Adrenal gland (tissue), 12 donors: ENCODE results near the gene KIF5A. TPM values are rescaled to one million over a fixed set of nuclear protein-coding genes. Genes with fewer than 3 reads are reported as not detected.
"Not testable (repeated sequence)": the region's sequence is repeated elsewhere in the genome, so short reads cannot be mapped to it uniquely, and the experiment has no call there.

ENCODE experiments used
- DNase-seq, 7 donors: peaks; one replicate each; pipeline ENCODE4 v3.0.0-alpha.2; 2019 to 2020
- H3K27ac ChIP-seq, 5 donors: fragments of 200-600 bp; sonication (generic) in 4 of 5; 1 replicate in 3 of 5; 2 replicates in 2 of 5; pipeline versions ENCODE4 v1.5.1 to v1.8.0; 2016 to 2020; ENCODE audit warnings: mild to moderate bottlenecking in 1 of 5
- H3K27me3 ChIP-seq: fragments of 200-600 bp; 2 replicates; pipeline ENCODE4 v1.8.0; 2021
- H3K36me3 ChIP-seq, 2 donors: fragments of 200-600 bp; replicated peaks in 1 of 2; 1 replicate in 1 of 2; 2 replicates in 1 of 2; pipeline versions ENCODE4 v1.5.1 to v1.8.0; 2018 to 2022
- H3K4me1 ChIP-seq, 2 donors: fragments of 200-600 bp; replicated peaks in 1 of 2; 1 replicate in 1 of 2; 2 replicates in 1 of 2; pipeline versions ENCODE4 v1.5.1 to v1.8.0; 2018 to 2021
- H3K4me3 ChIP-seq, 4 donors: fragments of 200-600 bp; sonication (generic) in 3 of 4; one replicate each; pipeline ENCODE4 v1.5.1; 2016 to 2018
- H3K9me3 ChIP-seq, 3 donors: fragments of 200-600 bp; sonication (generic) in 1 of 3; replicated peaks in 1 of 3; 1 replicate in 2 of 3; 2 replicates in 1 of 3; pipeline versions ENCODE4 v1.5.1 to v1.8.0; 2016 to 2021
- CTCF ChIP-seq, 6 experiments: fragments of 450-650 bp in 4 of 6; fragments of 200-600 bp in 2 of 6; sonication (generic) in 1 of 6; IDR thresholded peaks; 1 replicate in 5 of 6; 2 replicates in 1 of 6; pipeline versions ENCODE4 v1.5.1 to v1.8.0; 2016 to 2021; ENCODE audit warnings: antibody characterized with exemption in 6 of 6, mild to moderate bottlenecking in 2 of 6, moderate library complexity in 1 of 6
- POLR2A ChIP-seq, 2 donors: fragments of 450-650 bp; IDR thresholded peaks; one replicate each; pipeline ENCODE4 v1.6.1; 2017; ENCODE audit warnings: antibody characterized with exemption in 2 of 2, mild to moderate bottlenecking in 2 of 2, moderate library complexity in 1 of 2
- WGBS, 4 donors: extraction: QIAGEN DNeasy Blood & Tissue Kit in 2 of 4; methylation state at CpG; one replicate each; pipeline versions ENCODE4 v1.1.5 to v1.1.7; 2013 to 2017; 5-methylcytosine and 5-hydroxymethylcytosine counted together
- intact Hi-C, 2 donors: fragments of 100-400 bp; cut with DNase I; formaldehyde crosslinking; loops; one replicate each; pipeline versions ENCODE4 v1.14.1 to v1.15.0; 2022 to 2023
- polyA plus RNA-seq, 3 donors: library from polyadenylated mRNA; stranded (reverse); fragments of 200-250 nt in 2 of 3; fragments of 350-450 nt in 1 of 3; fragmentation: Illumina TruSeq in 1 of 3; extraction: RNeasy Lipid Tissue Mini Kit (QIAGEN cat#74804) in 1 of 3; gene quantifications; one replicate each; pipeline ENCODE4 v1.2.3, GENCODE V29; 2013 to 2014
- total RNA-seq, 9 donors: library from RNA; depleted of rRNA in 4 of 9; stranded (reverse); fragments of >200 nt in 4 of 9; fragments of 120-200 nt in 1 of 9; fragmentation: NEBNext Ultra II Directional in 1 of 9; extraction: Animal tissue kit (Norgen Biotek cat#: 25700) in 1 of 9; gene quantifications; one replicate each; pipeline versions ENCODE4 v1.1.0 to v1.2.4, GENCODE V29; 2013 to 2023
- donor health status: healthy with polysubstance abuse.
- donor health status: Bipolar disorder and iron deficiency.
- donor health status: DM: yes; HTN: yes; CAD: no.
- donor health status: DM: no; HTN: no; CAD: no.
- donor health status: DM: no; HTN: no; CAD: no.
- donor health status: DM: yes; HTN: yes; CAD: no.

KIF5A gene
- total and polyA plus RNA-seq, 12 donors: 0.32 to 7.6 (median 2.1) TPM; not detected in 1

- Histone ChIP-seq H3K9me3 (no peaks in the 10 kb centered on the region), H3K27me3 (peaks cover 25% of the 10 kb centered on the region), H3K4me1 (peaks cover 6 to 15% of the 10 kb centered on the region in 2 donors), H3K27ac (no peak overlapping the region), H3K4me3 (no peak overlapping the region), H3K36me3 (no peaks in the 10 kb centered on the region)
- intact Hi-C loops: no loop called here
- DNase-seq: no peak
- TF ChIP-seq CTCF (IDR thresholded peaks at IDR 0.05) (no peak), POLR2A (IDR thresholded peaks at IDR 0.05) (no peak)
- WGBS, 4 donors: 55 to 64% (median 59%) methylated on average over 9 to 11 of the region's 11 CpGs
Measured at GRCh38 chr12:57617942-57618341, 68.1 kb downstream of the KIF5A start.

- not testable (repeated sequence) for DNase-seq
- H3K27me3 ChIP-seq: peaks cover 26% of the 10 kb centered on the region
- 92 to 96% (median 94%) methylated on average over 6 of the region's 6 CpGs for WGBS, 4 donors
Measured at GRCh38 chr12:57618431-57618830, 68.6 kb downstream of the KIF5A start.

GRCh38 chr12:57618966-57619433 lies 69.2 kb downstream of the KIF5A start:
- no peak for TF ChIP-seq CTCF (IDR thresholded peaks at IDR 0.05)
- TF ChIP-seq POLR2A (IDR thresholded peaks at IDR 0.05): no peak
- DNase-seq: no peak
- H3K27ac ChIP-seq: no peak overlapping the region
- intact Hi-C loops: no loop called here
- H3K9me3 ChIP-seq: no peaks in the 10 kb centered on the region
- 66 to 83% (median 68%) methylated on average over 16 of the region's 16 CpGs for WGBS, 4 donors
- H3K4me3 ChIP-seq: no peak overlapping the region
- H3K36me3 ChIP-seq: no peaks in the 10 kb centered on the region
- peaks cover 6 to 15% of the 10 kb centered on the region in 2 donors for H3K4me1 ChIP-seq
- peaks cover 26% of the 10 kb centered on the region for H3K27me3 ChIP-seq

More at GRCh38 chr12:57618431-57618830, 68.6 kb downstream of the KIF5A start:
- H3K36me3 ChIP-seq, H3K9me3 ChIP-seq, intact Hi-C loops, H3K27ac ChIP-seq, H3K4me3 ChIP-seq: not testable (repeated sequence)
- H3K4me1 ChIP-seq: peaks cover 6 to 15% of the 10 kb centered on the region in 2 donors

- peaks cover 6 to 15% of the 10 kb centered on the region in 2 donors for H3K4me1 ChIP-seq
Measured at GRCh38 chr12:57619434-57620244, 69.8 kb downstream of the KIF5A start.

More at GRCh38 chr12:57619434-57620244, 69.8 kb downstream of the KIF5A start:
- intact Hi-C loops: loop anchor here in 1 of 2 donors (2.0 kb wide), 1 partner anchor 37 kb away; no protein-coding TSS in a partner anchor
- no peak for TF ChIP-seq CTCF (IDR thresholded peaks at IDR 0.05)
- TF ChIP-seq POLR2A (IDR thresholded peaks at IDR 0.05): no peak
- 23 to 53% (median 31%) methylated on average over 30 to 46 of the region's 46 CpGs for WGBS, 4 donors
- Histone ChIP-seq H3K27ac (no peak overlapping the region), H3K9me3 (no peaks in the 10 kb centered on the region), H3K27me3 (peaks cover 30% of the 10 kb centered on the region), H3K36me3 (no peaks in the 10 kb centered on the region), H3K4me3 (no peak overlapping the region)
- DNase-seq: no peak
